AG04450 (cell line): ENCODE measurements around the gene TLE4. TPM values are rescaled to one million over a fixed set of nuclear protein-coding genes. Genes with fewer than 3 reads are reported as not detected.

ENCODE experiments used
- CTCF ChIA-PET: fragments of 300-600, 350-600 bp; formaldehyde crosslinking; extraction: SDS; loops from one replicate; lab custom pipeline; 2022; ENCODE audit warnings: antibody characterized with exemption, inconsistent platforms; lab: Charles Lee
- POLR2A ChIA-PET: fragments of 350-600 bp; formaldehyde crosslinking; extraction: SDS; loops from one replicate; lab custom pipeline; 2021; ENCODE audit warnings: antibody characterized with exemption, inconsistent platforms; lab: Yijun Ruan, JAX
- DNase-seq: peaks from one replicate; pipeline ENCODE4 v3.0.0-alpha.2; 2011; ENCODE audit warnings: low read depth, low spot score
- H3K27ac ChIP-seq: one replicate; pipeline ENCODE4 v1.5.1; 2012; ENCODE audit warnings: low read depth, low read length, control low read depth
- H3K27me3 ChIP-seq: one replicate; pipeline ENCODE4 v1.6.0; 2012; ENCODE audit warnings: low read length; ENCODE audit not compliant: control insufficient read depth, insufficient read depth
- H3K4me3 ChIP-seq: 2 replicates; pipeline ENCODE4 v1.5.1; 2011; ENCODE audit warnings: mild to moderate bottlenecking, low read depth, low read length, control low read depth
- H3K9me3 ChIP-seq: 2 replicates; pipeline ENCODE4 v1.5.1; 2012; ENCODE audit warnings: low read length; ENCODE audit not compliant: control insufficient read depth, insufficient read depth
- CTCF ChIP-seq: IDR thresholded peaks from 2 replicates; pipeline ENCODE4 v1.5.1; 2011; ENCODE audit warnings: low read depth, low read length, control low read depth, inconsistent platforms
- polyA plus RNA-seq: library from polyadenylated mRNA; depleted of rRNA; stranded (reverse); fragments of >200 nt; gene quantifications from 2 replicates; pipeline ENCODE4 v1.2.3, GENCODE V29; 2011

TLE4 gene
- polyA plus RNA-seq, 1 experiment = 53.4 TPM

- peak overlapping the region; percentile 78 for H3K4me3 ChIP-seq
- TF ChIP-seq CTCF = no peak
- ChIA-PET CTCF (interaction anchor here (1.0 to 1.8 kb wide), 4 partner anchors 14 to 1131 kb away, joined by 3 to 10 read pairs (median 6); no protein-coding TSS in a partner anchor), POLR2A (interaction anchor here (0.6 to 1.8 kb wide), 15 partner anchors 14 to 1882 kb away, joined by 3 to 21 read pairs (median 4); no protein-coding TSS in a partner anchor)
- no peaks in the 10 kb centered on the region for H3K27me3 ChIP-seq
- H3K27ac ChIP-seq = peak overlapping the region; percentile 83
- no peaks in the 10 kb centered on the region for H3K9me3 ChIP-seq
- no peak for DNase-seq
Observed at GRCh38 chr9:79570448-79571308, 1.1 kb upstream of the TLE4 start.

- POLR2A ChIA-PET = interaction anchor here (0.5 to 1.8 kb wide), 21 partner anchors 8 to 976 kb away, joined by 3 to 21 read pairs (median 4); no protein-coding TSS in a partner anchor
- CTCF ChIA-PET = interaction anchor here (0.7 to 1.8 kb wide), 5 partner anchors 13 to 1206 kb away, joined by 3 to 10 read pairs (median 3); no protein-coding TSS in a partner anchor
Observed at GRCh38 chr9:79572032-79572607, 355 bp downstream of the TLE4 start.

GRCh38 chr9:79572608-79573411 lies 1.0 kb downstream of the TLE4 start:
- H3K4me3 ChIP-seq = peak overlapping the region; percentile 79
- ChIA-PET POLR2A (interaction anchor here (0.8 to 1.8 kb wide), 6 partner anchors 38 to 973 kb away, joined by 3 to 21 read pairs (median 4); no protein-coding TSS in a partner anchor), CTCF (interaction anchor here (1.6 kb wide), 1 partner anchor 1133 kb away, joined by 7 read pairs; no protein-coding TSS in a partner anchor)
- H3K9me3 ChIP-seq = no peaks in the 10 kb centered on the region
- no peaks in the 10 kb centered on the region for H3K27me3 ChIP-seq
- DNase-seq = no peak
- H3K27ac ChIP-seq = peak overlapping the region; percentile 65
- no peak for TF ChIP-seq CTCF

More at GRCh38 chr9:79572032-79572607, 355 bp downstream of the TLE4 start:
- Histone ChIP-seq H3K4me3 (peak overlapping the region; percentile 79), H3K27ac (peak overlapping the region; percentile 74), H3K27me3 (no peaks in the 10 kb centered on the region), H3K9me3 (no peaks in the 10 kb centered on the region)
- TF ChIP-seq CTCF = no peak
- DNase-seq = no peak

GRCh38 chr9:79573412-79573923 lies 1.7 kb downstream of the TLE4 start:
- CTCF ChIA-PET = no interaction called here
- Histone ChIP-seq H3K9me3 (no peaks in the 10 kb centered on the region), H3K27me3 (no peaks in the 10 kb centered on the region), H3K27ac (peak overlapping the region; percentile 25), H3K4me3 (peak overlapping the region; percentile 79)
- TF ChIP-seq CTCF = no peak
- POLR2A ChIA-PET = interaction anchor here (1.2 kb wide), 1 partner anchor 112 kb away, joined by 3 read pairs; no protein-coding TSS in a partner anchor
- DNase-seq = no peak
